GM21528 (cell line): ENCODE results near the gene IL13.
A peak's percentile ranks its signal among the peaks of the same experiment; 100 is the strongest.

Source experiments
- ATAC-seq: cut with Tn5 transposase; IDR thresholded peaks from one replicate; pipeline ENCODE4 v1.9.1; 2021; ENCODE audit warnings: mild to moderate bottlenecking, moderate library complexity; ENCODE audit not compliant: unreplicated experiment, low FRiP score

The IL13 gene

GRCh38 chr5:132669455-132669820 lies 11.5 kb downstream of the IL13 start:
- ATAC-seq = no peak

GRCh38 chr5:132669966-132670882 lies 12.3 kb downstream of the IL13 start:
- ATAC-seq = no peak

GRCh38 chr5:132671000-132671399 lies 13.0 kb downstream of the IL13 start:
- no peak for ATAC-seq

DNA sequence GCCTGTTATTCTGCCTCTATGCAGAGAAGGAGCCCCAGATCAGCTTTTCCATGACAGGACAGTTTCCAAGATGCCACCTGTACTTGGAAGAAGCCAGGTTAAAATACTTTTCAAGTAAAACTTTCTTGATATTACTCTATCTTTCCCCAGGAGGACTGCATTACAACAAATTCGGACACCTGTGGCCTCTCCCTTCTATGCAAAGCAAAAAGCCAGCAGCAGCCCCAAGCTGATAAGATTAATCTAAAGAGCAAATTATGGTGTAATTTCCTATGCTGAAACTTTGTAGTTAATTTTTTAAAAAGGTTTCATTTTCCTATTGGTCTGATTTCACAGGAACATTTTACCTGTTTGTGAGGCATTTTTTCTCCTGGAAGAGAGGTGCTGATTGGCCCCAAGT lies 15.5 kb downstream of the IL13 start:
- no peak for ATAC-seq

DNA sequence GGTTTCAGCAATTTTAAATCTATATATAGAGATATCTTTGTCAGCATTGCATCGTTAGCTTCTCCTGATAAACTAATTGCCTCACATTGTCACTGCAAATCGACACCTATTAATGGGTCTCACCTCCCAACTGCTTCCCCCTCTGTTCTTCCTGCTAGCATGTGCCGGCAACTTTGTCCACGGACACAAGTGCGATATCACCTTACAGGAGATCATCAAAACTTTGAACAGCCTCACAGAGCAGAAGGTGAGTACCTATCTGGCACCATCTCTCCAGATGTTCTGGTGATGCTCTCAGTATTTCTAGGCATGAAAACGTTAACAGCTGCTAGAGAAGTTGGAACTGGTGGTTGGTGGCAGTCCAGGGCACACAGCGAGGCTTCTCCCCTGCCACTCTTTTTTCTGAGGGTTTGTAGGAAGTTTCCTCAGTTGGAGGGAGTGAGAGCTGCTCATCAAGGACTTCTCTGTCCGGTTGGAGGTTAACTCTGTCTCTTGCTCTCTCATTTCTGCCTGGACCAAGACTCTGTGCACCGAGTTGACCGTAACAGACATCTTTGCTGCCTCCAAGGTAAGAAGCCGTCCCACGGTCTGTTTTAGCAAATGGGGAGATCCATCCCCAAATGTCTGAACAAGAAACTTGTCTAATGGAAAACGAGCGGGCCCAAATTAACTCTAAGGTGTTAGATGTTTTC lies 16.1 kb downstream of the IL13 start, which contains the start of gene IL4:
Gene IL4, plus strand, starts transcription at position 51 of the 692 bp plus-strand sequence. Its CDS starts 62 bp downstream, at position 113.
- ATAC-seq = no peak

- ATAC-seq = peak; percentile 86
Measured at GRCh38 chr5:132674671-132675506, 16.9 kb downstream of the IL13 start.

GRCh38 chr5:132675936-132676689 lies 18.1 kb downstream of the IL13 start:
- no peak for ATAC-seq

DNA sequence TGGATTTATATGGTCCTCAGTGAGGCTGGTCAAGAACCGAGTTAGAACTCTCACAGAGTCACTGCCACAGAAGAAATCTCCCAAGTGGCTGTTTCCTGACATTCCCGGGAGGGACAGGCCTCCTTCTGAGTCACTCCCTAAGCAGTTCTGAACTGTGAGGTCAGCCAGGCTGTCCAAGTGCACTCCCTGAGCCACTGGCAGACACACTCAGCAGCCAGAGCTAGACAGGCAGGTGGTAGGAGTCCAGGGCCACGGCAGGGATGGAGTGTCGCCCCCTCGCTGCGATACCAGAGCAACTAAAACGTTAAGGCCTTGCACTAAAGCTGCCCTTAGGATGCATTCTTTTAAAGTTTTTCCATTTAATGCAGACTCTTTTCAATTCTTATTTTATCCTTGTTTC lies 19.2 kb downstream of the IL13 start:
- ATAC-seq = no peak

- no peak for ATAC-seq
Measured at GRCh38 chr5:132677682-132678400, 19.9 kb downstream of the IL13 start.

- no peak for ATAC-seq
Measured at GRCh38 chr5:132678735-132679134, 20.8 kb downstream of the IL13 start.

DNA sequence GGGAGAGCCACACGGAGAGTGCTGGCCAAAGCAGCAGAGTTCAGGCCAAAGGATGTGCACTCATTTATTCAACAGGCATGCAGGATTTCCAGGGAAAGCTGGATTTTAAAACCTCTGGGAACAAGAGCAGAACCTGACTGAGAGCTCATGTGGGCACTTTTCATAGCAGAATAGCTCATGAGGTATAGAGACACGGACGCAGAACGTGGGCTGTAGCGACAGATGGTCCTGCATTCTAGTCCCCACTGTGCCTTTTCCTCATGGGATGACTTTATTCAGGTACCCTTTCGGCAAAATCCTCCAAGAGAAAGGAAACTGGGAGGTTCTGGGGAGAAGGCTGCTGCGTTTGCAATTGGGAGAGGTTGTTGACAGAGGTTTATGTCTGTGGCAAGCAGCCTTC lies 21.2 kb downstream of the IL13 start:
- no peak for ATAC-seq

GRCh38 chr5:132679717-132680380 lies 21.9 kb downstream of the IL13 start:
- ATAC-seq = no peak

GRCh38 chr5:132680780-132681475 lies 23.0 kb downstream of the IL13 start:
- ATAC-seq = no peak

- ATAC-seq = no peak
Measured at GRCh38 chr5:132681476-132681831, 23.5 kb downstream of the IL13 start.

DNA sequence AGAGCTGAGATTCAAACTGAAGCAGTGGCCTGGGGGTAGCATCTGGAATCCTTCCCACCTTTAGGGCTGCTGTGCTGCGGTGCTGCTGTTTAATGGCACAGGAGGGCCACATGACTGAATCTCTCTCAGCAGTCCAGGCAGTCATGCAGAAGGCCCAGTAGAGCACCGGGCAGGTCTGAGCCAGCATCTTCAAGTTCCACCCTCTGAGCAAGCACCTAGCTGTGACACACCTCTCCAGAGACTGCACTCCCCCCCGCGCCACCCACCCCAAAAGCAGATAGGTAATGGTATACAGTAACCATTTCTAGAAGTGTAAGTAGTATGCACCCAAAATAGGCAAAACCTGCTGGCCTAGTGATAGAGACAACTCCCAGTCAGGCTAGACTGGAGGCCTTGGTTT lies 24.0 kb downstream of the IL13 start:
- no peak for ATAC-seq

GRCh38 chr5:132684491-132684890 lies 26.5 kb downstream of the IL13 start:
- ATAC-seq = no peak

GRCh38 chr5:132684922-132685720 lies 27.1 kb downstream of the IL13 start:
- ATAC-seq = no peak

GRCh38 chr5:132686193-132686592 lies 28.2 kb downstream of the IL13 start:
- no peak for ATAC-seq
